H1 (cell line): ENCODE measurements around the gene ACLY. TPM values are rescaled to one million over a fixed set of nuclear protein-coding genes. Genes with fewer than 3 reads are reported as not detected.

ENCODE experiments used
- BCL11A ChIP-seq, 2 experiments: IDR thresholded peaks; one replicate each; pipeline ENCODE4 v1.6.1; 2011; ENCODE audit warnings: low read depth in 2 of 2, low read length in 2 of 2, mild to moderate bottlenecking in 2 of 2
- GTF2F1 ChIP-seq: IDR thresholded peaks from 2 replicates; pipeline ENCODE4 v1.6.1; 2012; ENCODE audit warnings: low read depth, low read length, improper control_type of control experiment, borderline replicate concordance
- KDM1A ChIP-seq: fragments of 200-600, 300-600 bp; sonication (generic); IDR thresholded peaks from 2 replicates; pipeline ENCODE4 v1.7.1; 2016; ENCODE audit warnings: mild to moderate bottlenecking, low read length, borderline replicate concordance
- RBBP5 ChIP-seq: IDR thresholded peaks from 2 replicates; pipeline ENCODE4 v1.7.1; 2012; ENCODE audit warnings: low read depth, mild to moderate bottlenecking, inconsistent platforms, low read length, moderate library complexity, borderline replicate concordance
- polyA plus RNA-seq, 7 experiments: library from polyadenylated mRNA; depleted of rRNA in 3 of 7; stranded (reverse) in 5 of 7; unstranded in 2 of 7; fragments of >200 nt in 5 of 7; fragments of 200-250 nt in 2 of 7; gene quantifications; 1 replicate in 5 of 7; 2 replicates in 1 of 7; 4 replicates in 1 of 7; pipeline versions ENCODE4 v1.2.1 to v1.2.3, GENCODE V29; 2011 to 2013; ENCODE audit warnings: missing spikeins in 2 of 7, mixed read lengths in 2 of 7
- total RNA-seq: library from RNA; stranded (reverse); fragmentation: NEBNext Ultra II Directional; extraction: Animal tissue kit (Norgen Biotek cat#: 25700); gene quantifications from 2 replicates; pipeline ENCODE4 v1.2.1, GENCODE V29; 2021
- TF ChIP-seq, protein P1 (sequence below): IDR thresholded peaks from 2 replicates; pipeline ENCODE4 v1.6.1; 2012; ENCODE audit warnings: inconsistent platforms

The ACLY gene
- total and polyA plus RNA-seq, 2 of the 8 experiments (the other 6 are each of a cell fraction or from before 2014, with no cell fraction given): 167 to 393 TPM

DNA sequence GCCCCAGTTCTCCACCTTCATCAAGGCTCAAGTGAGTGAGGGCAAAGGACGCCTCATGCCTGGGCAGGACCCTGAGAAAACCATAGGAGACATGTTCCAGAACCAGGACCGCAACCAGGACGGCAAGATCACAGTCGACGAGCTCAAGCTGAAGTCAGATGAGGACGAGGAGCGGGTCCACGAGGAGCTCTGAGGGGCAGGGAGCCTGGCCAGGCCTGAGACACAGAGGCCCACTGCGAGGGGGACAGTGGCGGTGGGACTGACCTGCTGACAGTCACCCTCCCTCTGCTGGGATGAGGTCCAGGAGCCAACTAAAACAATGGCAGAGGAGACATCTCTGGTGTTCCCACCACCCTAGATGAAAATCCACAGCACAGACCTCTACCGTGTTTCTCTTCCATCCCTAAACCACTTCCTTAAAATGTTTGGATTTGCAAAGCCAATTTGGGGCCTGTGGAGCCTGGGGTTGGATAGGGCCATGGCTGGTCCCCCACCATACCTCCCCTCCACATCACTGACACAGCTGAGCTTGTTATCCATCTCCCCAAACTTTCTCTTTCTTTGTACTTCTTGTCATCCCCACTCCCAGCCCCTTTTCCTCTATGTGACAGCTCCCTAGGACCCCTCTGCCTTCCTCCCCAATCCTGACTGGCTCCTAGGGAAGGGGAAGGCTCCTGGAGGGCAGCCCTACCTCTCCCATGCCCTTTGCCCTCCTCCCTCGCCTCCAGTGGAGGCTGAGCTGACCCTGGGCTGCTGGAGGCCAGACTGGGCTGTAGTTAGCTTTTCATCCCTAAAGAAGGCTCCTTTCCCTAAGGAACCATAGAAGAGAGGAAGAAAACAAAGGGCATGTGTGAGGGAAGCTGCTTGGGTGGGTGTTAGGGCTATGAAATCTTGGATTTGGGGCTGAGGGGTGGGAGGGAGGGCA is 96.3 kb downstream of the ACLY start (continued):
- TF ChIP-seq BCL11A (IDR thresholded peaks at IDR 0.05; ENCODE audit: low read depth in 2 of 2, low read length in 2 of 2): no peak
- no peak for TF ChIP-seq RBBP5
- TF ChIP-seq GTF2F1: no peak
- TF ChIP-seq, protein P1, sequence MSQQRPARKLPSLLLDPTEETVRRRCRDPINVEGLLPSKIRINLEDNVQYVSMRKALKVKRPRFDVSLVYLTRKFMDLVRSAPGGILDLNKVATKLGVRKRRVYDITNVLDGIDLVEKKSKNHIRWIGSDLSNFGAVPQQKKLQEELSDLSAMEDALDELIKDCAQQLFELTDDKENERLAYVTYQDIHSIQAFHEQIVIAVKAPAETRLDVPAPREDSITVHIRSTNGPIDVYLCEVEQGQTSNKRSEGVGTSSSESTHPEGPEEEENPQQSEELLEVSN: no peak
- TF ChIP-seq KDM1A: no peak
